ENCODE data around the gene NOX3.

GRCh38 chr6:155378724-155379123 is 76.9 kb downstream of the NOX3 start:
- TF ChIP-seq ZNF274 (IDR thresholded peaks at IDR 0.05; ENCODE audit: borderline replicate concordance, low read depth, low read length) (no peak), POLR2AphosphoS2 (IDR thresholded peaks at IDR 0.05; ENCODE audit: low read length) (no peak), SP1 (CRISPR knock-in tag; IDR thresholded peaks at IDR 0.05) (no peak), CC2D1A (IDR thresholded peaks at IDR 0.05) (no peak), DPF2 (IDR thresholded peaks at IDR 0.05) (no peak), RBFOX2 (IDR thresholded peaks at IDR 0.05; ENCODE audit: low read depth, low read length) (no peak), YBX1 (IDR thresholded peaks at IDR 0.05) (no peak), RNF219 (CRISPR knock-in tag; IDR thresholded peaks at IDR 0.05) (no peak), NR2C2 (CRISPR knock-in tag; IDR thresholded peaks at IDR 0.05) (no peak), NR2C2 (tag; IDR thresholded peaks at IDR 0.05) (no peak), NR2C1 (IDR thresholded peaks at IDR 0.05) (no peak), NR2C1 (tag; IDR thresholded peaks at IDR 0.05) (no peak), CHD2 (IDR thresholded peaks at IDR 0.05; ENCODE audit: low read depth, low read length) (no peak), TEAD1 (CRISPR knock-in tag; IDR thresholded peaks at IDR 0.05) (no peak), CBX8 (IDR thresholded peaks at IDR 0.05; ENCODE audit: borderline replicate concordance, extremely low read depth, low read depth, low read length, poor library complexity, severe bottlenecking) (no peak)
- TF ChIP-seq, protein P1, sequence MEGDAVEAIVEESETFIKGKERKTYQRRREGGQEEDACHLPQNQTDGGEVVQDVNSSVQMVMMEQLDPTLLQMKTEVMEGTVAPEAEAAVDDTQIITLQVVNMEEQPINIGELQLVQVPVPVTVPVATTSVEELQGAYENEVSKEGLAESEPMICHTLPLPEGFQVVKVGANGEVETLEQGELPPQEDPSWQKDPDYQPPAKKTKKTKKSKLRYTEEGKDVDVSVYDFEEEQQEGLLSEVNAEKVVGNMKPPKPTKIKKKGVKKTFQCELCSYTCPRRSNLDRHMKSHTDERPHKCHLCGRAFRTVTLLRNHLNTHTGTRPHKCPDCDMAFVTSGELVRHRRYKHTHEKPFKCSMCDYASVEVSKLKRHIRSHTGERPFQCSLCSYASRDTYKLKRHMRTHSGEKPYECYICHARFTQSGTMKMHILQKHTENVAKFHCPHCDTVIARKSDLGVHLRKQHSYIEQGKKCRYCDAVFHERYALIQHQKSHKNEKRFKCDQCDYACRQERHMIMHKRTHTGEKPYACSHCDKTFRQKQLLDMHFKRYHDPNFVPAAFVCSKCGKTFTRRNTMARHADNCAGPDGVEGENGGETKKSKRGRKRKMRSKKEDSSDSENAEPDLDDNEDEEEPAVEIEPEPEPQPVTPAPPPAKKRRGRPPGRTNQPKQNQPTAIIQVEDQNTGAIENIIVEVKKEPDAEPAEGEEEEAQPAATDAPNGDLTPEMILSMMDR (IDR thresholded peaks at IDR 0.05 in 2 of 3, conservative IDR thresholded peaks at IDR 0.05 in 1 of 3; ENCODE audit: insufficient read depth in 2 of 3, low read depth in 1 of 3, low read length in 3 of 3), result no peak

Measured in K562 (cell line).